GM12878 (cell line): ENCODE measurements around the gene CADM3. TPM values are rescaled to one million over a fixed set of nuclear protein-coding genes. Genes with fewer than 3 reads are reported as not detected.

Experiments used
- ATAC-seq: fragments of 200-7000 bp; cut with Tn5 transposase; 3 replicates; pipeline ENCODE4 v1.9.1; 2020; ENCODE audit warnings: mild to moderate bottlenecking, moderate library complexity
- BruUV-seq: library from RNA; stranded (reverse); fragments of 400-500 nt; replicated peaks from 2 replicates; lab custom pipeline; 2021; lab: Mats Ljungman, UMichigan
- CTCF ChIA-PET: fragments of 300-600 bp; sonication (Branson Sonifier 250); formaldehyde crosslinking; extraction: SDS; loops from one replicate; lab custom pipeline; 2021; ENCODE audit warnings: inconsistent platforms; lab: Yijun Ruan, JAX
- POLR2A ChIA-PET: fragments of 350-600 bp; formaldehyde crosslinking; extraction: SDS; loops from one replicate; lab custom pipeline; 2021; ENCODE audit warnings: inconsistent platforms; lab: Charles Lee
- RAD21 ChIA-PET: fragments of 300-600 bp; sonication (Branson Sonifier 250); formaldehyde crosslinking; loops from one replicate; lab custom pipeline; 2023; ENCODE audit warnings: antibody characterized with exemption; ENCODE audit not compliant: unreplicated experiment; lab: Charles Lee
- SMC1A ChIA-PET: fragments of 300-600 bp; sonication (Branson Sonifier 250); formaldehyde crosslinking; loops from one replicate; lab custom pipeline; 2023; ENCODE audit not compliant: unreplicated experiment, uncharacterized antibody; lab: Charles Lee
- DNase-seq: peaks from one replicate; pipeline ENCODE4 v3.0.0-alpha.2; 2011; ENCODE audit warnings: low read depth, low spot score
- FAIRE-seq: peaks from 3 replicates; lab custom pipeline; 2011; peaks lifted over from hg19 to GRCh38; lab: Jason Lieb, UNC
- H2AFZ ChIP-seq: 2 replicates; pipeline ENCODE4 v1.6.0; 2011; ENCODE audit warnings: low read depth, low read length, control low read depth; ENCODE audit not compliant: control insufficient read depth
- H3K27ac ChIP-seq: 2 replicates; pipeline ENCODE4 v1.5.1; 2011; ENCODE audit warnings: control low read depth; ENCODE audit not compliant: control insufficient read depth, insufficient read depth
- H3K27me3 ChIP-seq, 2 experiments: replicated peaks in 1 of 2; 2 replicates each; pipeline versions ENCODE4 v1.6.0 to v1.6.1; 2011; ENCODE audit warnings: low read length in 1 of 2; ENCODE audit not compliant: control insufficient read depth in 2 of 2, insufficient read depth in 2 of 2
- H3K36me3 ChIP-seq, 2 experiments: 2 replicates each; pipeline ENCODE4 v1.5.1; 2011; ENCODE audit warnings: low read length in 1 of 2; ENCODE audit not compliant: control insufficient read depth in 2 of 2, insufficient read depth in 2 of 2
- H3K4me1 ChIP-seq: 2 replicates; pipeline ENCODE4 v1.6.1; 2011; ENCODE audit warnings: mild to moderate bottlenecking, low read length, moderate library complexity, mixed read lengths; ENCODE audit not compliant: control insufficient read depth, insufficient read depth
- H3K4me2 ChIP-seq: 2 replicates; pipeline ENCODE4 v1.6.0; 2011; ENCODE audit warnings: control low read depth; ENCODE audit not compliant: control insufficient read depth, insufficient read depth
- H3K4me3 ChIP-seq: fragments of 200-600 bp; sonication (generic); 2 replicates; pipeline ENCODE4 v1.5.1; 2016
- H3K79me2 ChIP-seq: 2 replicates; pipeline ENCODE4 v1.6.0; 2011; ENCODE audit warnings: low read length; ENCODE audit not compliant: control insufficient read depth, insufficient read depth
- H3K9ac ChIP-seq: 2 replicates; pipeline ENCODE4 v1.8.0; 2011; ENCODE audit warnings: low read length, control low read depth, mixed read lengths; ENCODE audit not compliant: control insufficient read depth, insufficient read depth
- H3K9me3 ChIP-seq: replicated peaks from 3 replicates; pipeline ENCODE4 v1.5.1; 2011; ENCODE audit warnings: mild to moderate bottlenecking, low read length; ENCODE audit not compliant: control insufficient read depth, insufficient read depth
- H4K20me1 ChIP-seq: 2 replicates; pipeline ENCODE4 v1.6.0; 2011; ENCODE audit not compliant: control insufficient read depth, insufficient read depth
- IRF3 ChIP-seq: fragments of 450-650 bp; IDR thresholded peaks from 2 replicates; pipeline ENCODE4 v1.6.1; 2014; ENCODE audit warnings: mild to moderate bottlenecking
- MAX ChIP-seq: IDR thresholded peaks from 2 replicates; pipeline ENCODE4 v1.6.1; 2012; ENCODE audit warnings: low read depth, low read length, improper control_type of control experiment
- POLR2A ChIP-seq: IDR thresholded peaks from 2 replicates; pipeline ENCODE4 v1.6.1; 2011; ENCODE audit warnings: low read depth, mild to moderate bottlenecking, low read length
- POLR2AphosphoS2 ChIP-seq: IDR thresholded peaks from 2 replicates; pipeline ENCODE4 v1.6.1; 2011; ENCODE audit warnings: low read depth, mild to moderate bottlenecking, low read length, improper control_type of control experiment, moderate library complexity
- RELA ChIP-seq: fragments of 450-650 bp; IDR thresholded peaks from 2 replicates; pipeline ENCODE4 v1.8.0; 2014; ENCODE audit warnings: borderline replicate concordance; ENCODE audit not compliant: partially characterized antibody
- RELB ChIP-seq: fragments of 450-650 bp; IDR thresholded peaks from 2 replicates; pipeline ENCODE4 v1.6.1; 2017; ENCODE audit warnings: low read depth, mild to moderate bottlenecking, moderate library complexity
- REST ChIP-seq: IDR thresholded peaks from 2 replicates; pipeline ENCODE4 v1.6.1; 2012; ENCODE audit warnings: mild to moderate bottlenecking, low read depth, low read length
- SUZ12 ChIP-seq: fragments of 200-600 bp; sonication (generic); IDR thresholded peaks from one replicate; pipeline ENCODE4 v1.6.1; 2018; ENCODE audit warnings: antibody characterized with exemption, mild to moderate bottlenecking; ENCODE audit not compliant: unreplicated experiment
- TBL1XR1 ChIP-seq: IDR thresholded peaks from 2 replicates; pipeline ENCODE4 v1.6.1; 2012; ENCODE audit warnings: low read depth, low read length, improper control_type of control experiment
- TCF7 ChIP-seq: IDR thresholded peaks from 2 replicates; pipeline ENCODE4 v1.6.1; 2014; ENCODE audit warnings: antibody characterized with exemption, borderline replicate concordance
- WGBS: methylation state at CpG from one replicate; pipeline ENCODE4 v1.1.6; 2016; ENCODE audit warnings: low lambda C conversion rate; ENCODE audit not compliant: insufficient replicate concordance, insufficient coverage; ENCODE audit errors: missing lambda C conversion rate; 5-methylcytosine and 5-hydroxymethylcytosine counted together
- in situ Hi-C: fragments of 300-500 bp; cut with MboI; formaldehyde crosslinking; loops from 9 replicates; pipeline ENCODE4 v1.14.3; 2018; ENCODE audit warnings: mixed read lengths
- intact Hi-C: fragments of 100-400 bp; cut with micrococcal nuclease; formaldehyde crosslinking; loops from one replicate; pipeline ENCODE4 v1.14.2; 2022; ENCODE audit not compliant: unreplicated experiment
- polyA plus RNA-seq, 11 experiments: library from polyadenylated mRNA; depleted of rRNA in 4 of 11; unstranded in 6 of 11; stranded (reverse) in 5 of 11; fragments of >200 nt; fragmentation: Nextera tagmentation in 4 of 11; fragmentation: Illumina TruSeq in 1 of 11; extraction: Ambion mirVana in 4 of 11; extraction: Trizol in 1 of 11; gene quantifications; 1 replicate in 1 of 11; 2 replicates in 10 of 11; pipeline versions ENCODE4 v1.2.1 to v1.2.3, GENCODE V29; 2011 to 2016; ENCODE audit warnings: inconsistent platforms in 2 of 11, missing spikeins in 2 of 11, low read depth in 1 of 11
- total RNA-seq, 4 experiments: library from RNA; depleted of rRNA in 3 of 4; stranded (reverse); fragments of >200 nt in 3 of 4; fragmentation: Illumina TruSeq in 1 of 4; extraction: Trizol in 1 of 4; gene quantifications; 2 replicates each; pipeline versions ENCODE4 v1.2.1 to v1.2.3, GENCODE V29; 2013 to 2021

The CADM3 gene
- total and polyA plus RNA-seq, 10 of the 15 experiments (the other 5 are each of a cell fraction or from before 2014, with no cell fraction given), result 0.04 to 0.37 TPM; not detected in 8

GRCh38 chr1:159222075-159222865, 50.9 kb downstream of the CADM3 start:
- ChIA-PET POLR2A (no interaction called here), SMC1A (interaction anchor here (0.6 kb wide), 1 partner anchor 90 kb away, joined by 3 read pairs; no protein-coding TSS in a partner anchor), CTCF (interaction anchor here (1.1 to 4.4 kb wide), 2 partner anchors 8 to 24 kb away, joined by 3 to 17 read pairs; no protein-coding TSS in a partner anchor), RAD21 (no interaction called here)
- ATAC-seq, result no peak
- H3K9me3 ChIP-seq, result no peaks in the 10 kb centered on the region
- no peaks in the 10 kb centered on the region for H3K4me1 ChIP-seq
- no peak for DNase-seq
- no peaks in the 10 kb centered on the region for H3K36me3 ChIP-seq
- H4K20me1 ChIP-seq, result no peaks in the 10 kb centered on the region
- no peak overlapping the region for H3K4me3 ChIP-seq
- no peaks in the 10 kb centered on the region; a peak in 1 of 4 replicates for H3K27me3 ChIP-seq
- no TSS peak for BruUV-seq
- no peak overlapping the region for H2AFZ ChIP-seq
- no peak for FAIRE-seq
- H3K27ac ChIP-seq, result no peak overlapping the region
- no peak overlapping the region for H3K4me2 ChIP-seq
- intact Hi-C loops (no loop called here), in situ Hi-C loops (no loop called here)
- 28% methylated on average over 5 of the region's 5 CpGs for WGBS
- no peaks in the 10 kb centered on the region for H3K79me2 ChIP-seq
- TF ChIP-seq RELA (no peak), MAX (no peak), RELB (no peak)
- no peak overlapping the region for H3K9ac ChIP-seq

- 0% methylated on average over 2 of the region's 2 CpGs for WGBS
- no peak overlapping the region for H3K27ac ChIP-seq
- H4K20me1 ChIP-seq, result no peaks in the 10 kb centered on the region
- RAD21 ChIA-PET, result no interaction called here
- no peaks in the 10 kb centered on the region for H3K36me3 ChIP-seq
- POLR2A ChIA-PET, result no interaction called here
- no peaks in the 10 kb centered on the region for H3K79me2 ChIP-seq
- H3K4me1 ChIP-seq, result no peaks in the 10 kb centered on the region
- no peaks in the 10 kb centered on the region for H3K9me3 ChIP-seq
- SMC1A ChIA-PET, result no interaction called here
- no peak overlapping the region for H3K9ac ChIP-seq
- ATAC-seq (no peak), FAIRE-seq (peak; percentile 70), DNase-seq (no peak)
- BruUV-seq, result no TSS peak
- H3K4me2 ChIP-seq, result no peak overlapping the region
- in situ Hi-C loops, result no loop called here
- H2AFZ ChIP-seq, result no peak overlapping the region
- CTCF ChIA-PET, result interaction anchor here (4.4 kb wide), 1 partner anchor 9 kb away, joined by 17 read pairs; no protein-coding TSS in a partner anchor
- no peak overlapping the region for H3K4me3 ChIP-seq
- no peaks in the 10 kb centered on the region; a peak in 1 of 4 replicates for H3K27me3 ChIP-seq
- intact Hi-C loops, result no loop called here
- TF ChIP-seq TBL1XR1, result no peak
- TF ChIP-seq IRF3, result no peak
- TF ChIP-seq POLR2AphosphoS2, result no peak
- no peak for TF ChIP-seq TCF7
- TF ChIP-seq SUZ12, result no peak
- no peak for TF ChIP-seq POLR2A
- TF ChIP-seq REST, result no peak
These were observed 51.6 kb downstream of the CADM3 start for GRCh38 chr1:159223004-159223403.
